ENCODE data around the gene FAT2.

Gene FAT2

DNA sequence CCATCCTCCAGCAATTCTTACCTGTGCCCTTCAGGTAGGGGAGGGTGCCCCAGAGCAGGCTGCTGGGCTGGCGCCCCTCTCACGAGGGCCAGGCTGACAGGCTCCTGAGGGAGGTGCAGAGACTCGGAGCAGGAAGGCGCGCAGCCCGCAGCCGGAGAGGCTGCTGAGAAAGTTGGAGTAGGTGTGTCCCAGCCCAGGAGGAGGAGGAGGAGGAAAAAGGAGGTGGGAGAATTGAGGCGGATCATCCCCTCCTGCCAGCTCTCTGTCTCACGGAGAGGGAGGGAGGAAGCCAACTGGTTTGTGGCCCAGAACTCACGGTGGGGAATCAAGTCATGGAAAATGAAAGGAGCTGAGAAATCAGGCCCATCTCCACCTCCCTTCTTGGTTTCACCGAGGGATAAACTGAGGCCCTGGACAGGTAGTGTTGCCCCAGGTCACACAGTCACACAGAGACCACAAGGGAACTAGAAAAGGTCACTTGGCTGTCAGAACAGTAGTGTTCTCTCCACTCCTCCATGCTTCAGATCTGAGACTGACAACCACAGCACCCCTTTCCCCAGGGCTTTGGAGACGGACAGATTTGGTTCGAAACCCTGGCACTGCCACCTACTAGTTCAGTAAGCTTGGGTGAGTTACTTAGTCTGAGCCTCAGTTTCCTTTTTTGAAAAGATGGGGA, at the start of gene FAT2:
FAT2 (minus strand) TSS at position 188 of the 676 bp plus-strand sequence. CDS start 22,400 bp downstream, outside the sequence.
- no peak for DNase-seq

GRCh38 chr5:151638619-151639018, 47.5 kb upstream of the FAT2 start:
- no peak for DNase-seq

DNA sequence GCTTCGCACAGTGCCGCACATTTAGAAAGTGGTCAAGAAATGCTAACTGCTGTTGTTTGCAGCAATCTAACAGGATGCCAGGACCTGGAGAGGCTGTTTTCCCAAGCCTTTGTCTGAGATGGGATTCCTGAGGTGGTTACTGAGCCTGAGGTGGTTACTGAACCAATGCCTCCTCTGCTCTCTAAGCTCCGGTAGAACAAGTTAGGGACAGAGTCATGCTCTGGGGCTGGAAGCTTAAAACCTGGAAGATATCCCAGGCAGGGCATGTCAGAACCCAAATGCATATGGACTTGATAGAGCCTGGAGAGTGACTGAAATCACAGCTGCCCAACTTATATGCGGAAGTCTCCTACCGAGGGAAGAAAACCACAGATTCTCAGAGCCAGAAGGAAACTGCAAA, 46.5 kb upstream of the FAT2 start:
- no peak for DNase-seq

GRCh38 chr5:151633892-151634291, 42.8 kb upstream of the FAT2 start:
- DNase-seq: no peak

DNA sequence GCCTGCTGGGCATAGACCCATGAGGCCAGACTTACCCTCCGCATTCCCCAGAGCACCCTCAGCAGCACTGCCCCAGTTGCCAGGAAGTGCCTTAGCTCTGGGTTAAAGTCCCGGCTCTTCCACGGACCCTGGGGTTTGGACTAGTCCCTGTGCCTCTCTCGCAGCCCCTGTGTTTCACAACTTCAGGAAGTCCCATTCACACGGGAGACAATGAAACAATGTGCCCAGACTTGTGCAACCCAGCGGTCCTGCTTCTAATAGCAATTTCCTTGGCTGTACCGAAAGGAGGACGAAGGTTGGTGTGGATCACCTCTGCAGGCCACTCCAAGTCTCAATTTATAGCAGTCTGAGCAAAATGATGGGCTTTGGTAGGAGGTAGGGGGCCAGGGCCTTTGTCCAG, 41.8 kb upstream of the FAT2 start:
- no peak for DNase-seq

- DNase-seq: no peak
Measured at GRCh38 chr5:151632524-151632923, 41.4 kb upstream of the FAT2 start.

- no peak for DNase-seq
Measured at GRCh38 chr5:151631941-151632340, 40.8 kb upstream of the FAT2 start.

GRCh38 chr5:151630088-151630487, 39.0 kb upstream of the FAT2 start:
- no peak for DNase-seq

DNA sequence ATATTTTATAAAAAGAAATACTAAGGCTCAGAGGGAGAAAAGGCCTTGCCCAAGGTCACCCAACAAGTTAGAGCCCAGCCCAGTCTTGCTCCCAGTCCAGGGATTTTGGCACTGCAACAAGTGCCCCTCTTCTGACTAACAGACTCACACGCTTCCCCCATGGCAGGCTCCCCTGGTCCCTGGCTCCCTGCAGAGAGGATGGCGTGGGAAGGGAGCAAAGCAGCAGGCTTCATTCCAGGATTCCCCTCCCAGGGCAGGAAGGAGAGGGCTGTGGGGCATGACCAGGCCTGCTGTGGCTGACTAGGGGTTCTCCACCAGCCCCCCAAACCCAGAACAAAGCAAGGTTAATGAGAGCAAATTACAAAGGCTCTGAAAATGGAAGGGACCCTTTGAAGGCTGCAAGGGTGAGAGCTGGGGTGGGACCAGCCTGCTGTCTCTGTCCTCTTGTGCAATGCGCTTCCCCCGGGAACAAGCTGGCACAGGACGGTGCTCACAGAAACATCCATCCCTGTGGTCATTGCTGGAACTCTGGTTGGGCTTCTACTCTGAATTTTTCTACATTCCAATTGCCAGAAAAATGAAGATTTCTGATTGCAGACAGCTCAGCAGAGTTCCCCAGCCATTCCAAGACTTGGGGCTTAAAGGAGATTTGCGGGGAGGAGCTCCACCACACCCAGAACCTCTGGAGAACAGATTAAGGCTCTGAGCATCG, 37.1 kb upstream of the FAT2 start:
- DNase-seq: no peak

GRCh38 chr5:151627650-151628049, 36.5 kb upstream of the FAT2 start:
- DNase-seq: no peak

DNA sequence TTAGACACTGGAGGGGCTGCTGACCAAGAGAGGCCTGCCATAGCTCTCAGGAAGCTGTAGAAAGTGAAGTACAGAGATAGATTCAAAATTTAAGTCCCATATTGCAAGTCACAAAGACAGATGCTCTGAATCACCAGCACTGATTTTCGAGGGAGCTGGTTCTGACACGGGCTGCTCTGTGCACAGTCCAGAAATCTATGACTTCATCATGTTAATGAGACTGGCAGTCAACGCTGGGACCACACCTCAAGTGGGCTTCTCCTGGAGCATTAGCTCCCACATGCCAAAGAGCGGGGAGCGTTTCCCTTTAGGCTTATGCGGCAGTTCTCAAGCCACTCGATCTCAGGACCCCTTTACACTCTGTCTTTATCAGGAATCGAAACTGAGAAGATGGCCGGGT, 34.2 kb upstream of the FAT2 start:
- DNase-seq: no peak

- DNase-seq: no peak
Measured at GRCh38 chr5:151624476-151624875, 33.3 kb upstream of the FAT2 start.

DNA sequence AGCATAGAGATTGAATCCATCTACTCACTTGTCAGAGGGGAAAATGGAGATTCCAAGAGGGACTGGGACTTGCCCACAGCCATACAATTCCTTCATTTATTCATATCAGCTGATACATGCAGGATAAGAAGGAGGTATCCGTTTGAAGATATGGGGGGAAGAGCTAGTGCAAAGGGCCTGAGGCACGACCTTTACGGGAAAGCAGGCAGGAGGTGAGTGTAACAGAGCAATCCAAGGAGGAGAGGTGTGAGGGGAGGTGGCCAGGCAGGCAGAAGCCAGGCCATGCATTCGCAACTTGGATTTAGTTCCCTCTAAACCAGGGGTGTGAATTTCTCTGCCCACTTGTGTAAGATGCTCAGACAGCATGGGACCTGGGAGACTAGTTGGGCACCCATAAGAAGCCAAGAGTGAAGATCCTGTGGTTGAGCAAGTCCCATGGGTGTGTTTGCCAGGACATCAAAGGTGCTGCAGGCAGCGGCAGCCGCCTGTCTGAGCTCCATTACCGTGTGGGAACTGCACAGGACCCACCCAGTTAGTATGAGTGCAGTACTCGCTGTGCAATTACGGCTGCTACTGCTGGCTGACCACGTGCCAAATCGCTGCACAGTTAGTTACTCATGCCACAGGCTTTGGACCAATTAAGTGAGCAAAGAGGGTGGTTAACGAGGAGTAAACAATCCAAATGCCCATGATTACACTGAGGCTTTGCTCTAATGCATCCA, 31.4 kb upstream of the FAT2 start:
- DNase-seq: no peak

DNA sequence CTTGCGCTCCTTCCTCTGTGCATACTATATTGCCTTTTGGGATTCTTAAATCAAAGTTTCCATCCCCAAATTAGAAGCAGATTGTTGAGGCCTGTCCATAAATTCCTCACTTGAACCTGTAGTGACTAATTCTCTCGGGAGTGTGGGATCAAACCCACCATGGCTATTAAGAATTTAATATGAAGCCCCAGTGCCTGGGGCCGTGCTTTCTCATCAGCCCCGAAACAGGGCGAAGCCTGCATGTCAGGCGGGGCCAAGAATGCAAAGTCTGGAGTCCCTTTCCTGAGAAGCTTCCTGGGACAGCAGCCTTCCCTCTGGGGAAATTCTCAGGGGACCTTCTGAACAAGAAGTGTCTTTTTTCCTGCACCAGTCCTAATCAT, 29.3 kb upstream of the FAT2 start:
- no peak for DNase-seq

DNA sequence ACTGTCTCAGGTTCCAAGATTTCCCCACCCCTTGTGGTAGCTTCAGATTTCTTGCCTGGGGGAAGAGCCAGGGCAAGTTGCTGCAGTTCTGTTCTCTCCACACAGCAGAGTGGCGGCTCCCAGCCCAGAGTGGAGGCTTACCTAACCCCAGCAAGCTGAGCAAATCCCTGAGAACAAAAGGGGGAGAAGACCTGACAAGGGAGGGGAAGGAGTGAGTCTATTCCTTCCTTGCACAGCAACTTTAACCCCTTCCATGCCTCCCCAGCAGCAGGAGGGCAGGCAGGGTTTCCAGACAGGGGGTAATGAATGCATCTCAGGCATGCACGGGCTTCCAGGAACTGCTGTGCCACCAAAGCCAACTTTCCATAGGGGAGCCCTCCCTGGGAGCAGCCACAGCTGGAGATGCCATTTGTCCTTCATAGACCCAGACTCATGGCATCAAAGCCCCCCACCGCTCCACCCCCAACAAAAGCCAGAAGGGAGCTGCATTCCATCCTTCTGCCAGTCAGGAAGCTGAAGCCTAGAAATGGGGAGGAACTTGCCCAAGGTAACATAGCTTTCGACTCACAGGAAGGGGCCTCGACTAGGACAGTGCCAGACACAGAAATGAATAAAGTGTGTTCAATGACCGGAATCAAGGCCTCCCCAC, 28.8 kb upstream of the FAT2 start:
- DNase-seq: no peak

GRCh38 chr5:151618907-151619306, 27.8 kb upstream of the FAT2 start:
- no peak for DNase-seq

- no peak for DNase-seq
Measured at GRCh38 chr5:151617841-151618710, 26.9 kb upstream of the FAT2 start.

DNA sequence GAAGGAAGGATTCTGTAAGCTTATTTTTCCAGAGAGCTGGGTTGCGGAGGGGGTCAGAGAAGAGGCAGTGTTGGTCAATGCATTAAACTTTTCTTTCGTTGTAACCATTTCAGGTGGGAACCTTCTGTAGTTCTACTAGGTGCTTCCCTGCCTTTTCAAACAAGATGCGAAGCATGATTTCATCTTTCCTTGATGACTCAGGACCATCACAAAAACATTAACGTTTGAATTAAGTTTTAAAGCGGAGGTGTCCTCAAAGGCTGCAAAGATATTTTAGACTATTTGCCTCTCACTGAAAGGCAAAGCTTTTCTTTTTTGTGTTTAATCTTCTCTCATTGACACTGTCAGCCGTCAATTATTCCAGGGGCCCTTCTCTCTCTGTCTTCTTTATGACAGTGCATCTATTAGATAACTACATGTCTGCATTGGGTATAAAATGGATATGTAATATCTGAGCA, 26.3 kb upstream of the FAT2 start:
- DNase-seq: no peak

DNA sequence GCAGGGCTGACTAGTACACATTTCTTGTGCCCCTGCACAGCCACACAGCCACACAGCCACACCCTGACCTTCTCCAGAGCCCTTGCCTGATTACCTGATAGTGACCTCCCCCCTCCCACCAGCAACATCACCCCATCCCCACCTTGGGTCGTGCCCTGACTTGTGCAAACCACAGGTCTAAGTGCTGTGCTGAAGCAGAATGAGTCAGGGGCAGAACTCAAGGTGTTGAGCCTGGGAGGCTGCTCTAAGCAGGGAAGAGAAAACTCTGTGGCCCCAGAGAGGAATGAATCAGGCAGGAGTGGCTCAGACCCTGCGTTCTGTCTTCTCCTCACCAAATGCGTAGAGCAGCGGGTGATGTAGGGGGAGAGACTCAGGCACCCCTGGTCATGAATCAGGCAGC, 24.3 kb upstream of the FAT2 start:
- DNase-seq: no peak

DNA sequence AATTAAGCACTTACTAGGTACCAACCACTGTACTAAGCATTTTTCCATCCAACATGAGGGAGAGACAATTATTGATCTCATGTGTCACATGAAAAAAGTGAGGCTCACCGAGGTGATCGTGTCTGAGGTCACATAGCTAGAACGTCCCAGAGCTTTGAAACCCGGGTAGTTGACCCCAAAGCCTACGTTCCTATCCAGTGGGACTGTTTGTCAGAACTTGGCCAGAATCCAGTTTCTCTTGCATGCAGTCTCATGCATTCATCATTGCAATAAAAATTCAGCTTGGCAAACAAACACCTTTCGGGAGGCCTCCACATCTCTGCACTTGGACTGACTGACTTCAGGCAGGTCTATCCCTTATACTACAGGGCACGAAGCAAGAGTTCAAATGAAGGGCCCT, 23.4 kb upstream of the FAT2 start:
- no peak for DNase-seq

- no peak for DNase-seq
Measured at GRCh38 chr5:151612689-151613427, 21.7 kb upstream of the FAT2 start.
